GM19239 (cell line): ENCODE data around the gene TANGO2.

Experiments
- DNase-seq: peaks from one replicate; pipeline ENCODE4 v3.0.0; 2011; ENCODE audit warnings: low spot score; ENCODE audit not compliant: insufficient read length
- FAIRE-seq: peaks from 2 replicates; lab custom pipeline; 2011; peaks lifted over from hg19 to GRCh38; lab: Jason Lieb, UNC

The TANGO2 gene

GRCh38 chr22:19994851-19995610 lies 25.9 kb upstream of the TANGO2 start:
- no peak for DNase-seq
- FAIRE-seq: no peak

GRCh38 chr22:19995611-19996339 lies 25.1 kb upstream of the TANGO2 start:
- DNase-seq (no peak), FAIRE-seq (no peak)

- DNase-seq (no peak), FAIRE-seq (no peak)
Measured at GRCh38 chr22:19996694-19997384, 24.1 kb upstream of the TANGO2 start.

- FAIRE-seq: no peak
- DNase-seq: no peak
Measured at GRCh38 chr22:19997561-19998231, 23.2 kb upstream of the TANGO2 start.

DNA sequence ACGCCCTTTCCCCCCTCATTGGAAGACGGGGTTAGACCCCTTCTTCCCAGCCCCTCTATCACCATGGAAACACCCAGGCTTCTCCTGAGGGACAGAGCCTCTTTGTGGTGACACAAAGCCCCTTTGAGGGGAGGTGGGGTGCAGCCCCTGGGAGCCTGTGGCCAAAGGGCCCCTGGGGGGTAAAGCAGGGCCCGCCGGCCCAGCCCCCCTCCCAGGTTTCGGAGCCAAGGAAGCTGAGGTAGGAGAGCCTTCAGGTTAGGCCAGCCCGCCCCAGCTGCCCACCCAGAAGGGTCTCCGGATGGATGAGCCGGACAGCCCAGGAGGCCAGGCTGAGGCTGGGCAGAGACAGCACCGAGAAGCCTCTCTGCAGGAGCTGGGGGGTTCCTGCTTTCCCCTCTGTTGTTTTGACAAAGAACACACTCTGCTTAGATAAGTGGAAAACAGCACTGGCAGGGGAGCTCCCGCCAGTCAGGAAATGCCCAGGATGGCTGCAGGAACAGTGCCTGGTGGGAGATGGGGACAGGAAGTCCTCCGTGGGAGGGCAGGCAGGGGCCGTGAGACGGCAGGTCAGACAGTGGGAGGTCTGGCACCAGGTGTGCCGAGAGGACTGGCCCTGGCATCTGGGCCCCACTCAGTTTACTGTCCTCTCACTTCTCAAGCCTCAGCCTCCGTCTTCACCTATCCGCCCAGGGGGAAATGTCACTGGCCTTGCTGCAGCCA lies 22.5 kb upstream of the TANGO2 start:
- FAIRE-seq (no peak), DNase-seq (no peak)

DNA sequence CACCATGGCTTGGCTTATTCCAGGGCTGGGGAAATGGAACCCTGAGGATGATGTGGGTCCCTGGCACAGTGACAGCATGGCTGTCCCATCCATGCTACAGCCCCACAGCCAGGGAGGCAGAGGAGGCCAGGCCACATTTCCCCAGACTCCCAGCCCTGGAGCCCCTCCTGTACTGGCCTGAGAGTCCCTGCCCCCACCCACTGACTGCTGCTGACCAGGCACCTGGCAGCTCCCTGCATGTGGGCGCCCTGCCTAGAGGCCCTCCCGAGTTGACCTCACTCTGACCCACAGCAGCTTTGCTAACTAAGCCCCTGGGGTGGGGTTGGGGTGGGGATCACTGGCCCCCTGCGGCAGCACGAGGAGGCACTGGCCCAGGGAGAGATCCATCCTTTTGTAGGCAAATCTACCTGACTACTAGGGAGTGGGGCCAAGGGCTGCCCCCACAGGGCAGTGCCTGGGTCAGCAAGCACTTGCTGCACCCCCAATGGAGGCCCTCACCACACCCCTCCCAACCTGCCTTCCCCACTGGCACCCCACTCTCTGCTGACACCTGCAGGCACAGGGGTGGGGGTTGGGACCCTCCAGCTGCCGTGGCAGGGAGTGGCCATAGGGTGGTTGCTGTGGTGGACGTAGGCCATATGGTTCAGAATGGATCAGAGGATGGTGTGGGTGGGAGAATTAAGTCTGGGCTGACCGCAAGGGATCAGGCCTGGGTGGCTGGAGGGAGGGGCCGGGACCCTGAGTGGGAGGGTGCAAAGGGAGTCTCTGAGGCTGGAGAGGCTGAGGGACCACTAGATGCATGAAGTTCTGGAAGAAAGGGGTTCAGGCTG lies 21.7 kb upstream of the TANGO2 start:
- no peak for DNase-seq
- FAIRE-seq: no peak

DNA sequence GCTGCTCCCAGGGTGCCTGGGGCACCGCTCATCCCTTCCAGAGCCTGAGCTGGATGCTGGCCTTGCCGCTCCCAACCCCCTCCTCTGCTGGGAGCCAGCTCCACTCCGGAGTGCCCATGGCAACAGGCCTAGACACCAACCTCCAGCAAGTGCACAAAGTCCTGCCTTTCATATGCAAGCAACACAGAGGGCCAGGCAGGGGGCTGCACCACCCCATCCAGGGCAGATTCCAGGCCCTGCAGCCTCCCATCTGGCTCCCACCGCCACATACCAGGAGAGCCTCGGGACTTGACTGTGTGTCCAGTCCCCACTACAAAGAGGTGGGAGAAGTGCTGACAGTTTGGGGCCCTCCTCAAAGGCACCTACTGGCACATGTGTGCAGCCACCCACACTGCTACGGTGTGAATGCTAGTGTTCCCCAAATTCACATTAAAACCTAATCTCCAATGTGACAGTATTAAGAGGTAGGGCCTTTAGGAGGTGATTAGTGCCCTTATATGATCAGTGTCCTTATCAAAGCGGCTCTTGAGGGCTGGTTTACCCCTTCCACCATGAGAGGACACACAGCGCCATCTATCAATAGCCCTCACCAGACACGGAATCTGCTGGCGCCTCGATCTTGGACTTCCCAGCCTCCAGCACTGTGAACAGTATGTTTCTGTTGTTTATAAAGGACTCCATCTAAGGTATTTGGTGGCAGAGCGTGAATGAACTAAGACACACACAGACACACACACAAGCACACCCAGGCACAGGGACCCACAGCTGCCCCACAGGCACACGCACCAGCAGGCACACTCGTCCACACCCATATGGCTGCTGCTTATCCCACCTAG lies 20.4 kb upstream of the TANGO2 start:
- no peak for DNase-seq
- no peak for FAIRE-seq

DNA sequence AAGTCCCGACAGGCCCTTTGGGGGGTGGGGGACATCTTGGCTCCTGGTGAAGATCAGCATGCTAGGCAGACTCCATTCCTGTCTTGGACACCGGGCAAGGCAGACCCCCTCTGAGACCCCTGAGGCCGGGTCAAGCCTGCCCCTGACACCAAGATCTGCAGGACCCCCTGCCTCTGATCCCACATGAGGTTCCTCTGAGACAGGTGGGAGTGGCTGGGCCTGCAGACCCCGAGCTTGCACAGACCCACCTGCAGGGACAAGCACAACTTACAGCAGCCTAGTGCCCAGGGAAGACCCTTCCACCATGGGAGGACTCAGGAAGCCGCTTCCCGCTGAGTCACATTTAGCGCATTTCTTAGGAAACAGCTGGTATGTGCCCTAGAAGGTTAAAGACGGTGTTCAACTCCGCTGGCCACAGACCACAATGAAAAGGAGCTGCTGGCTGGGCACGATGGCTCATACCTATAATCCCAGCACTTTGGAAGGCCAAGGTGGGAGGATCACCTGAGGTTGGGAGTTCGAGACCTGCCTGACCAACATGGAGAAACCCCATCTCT lies 19.8 kb upstream of the TANGO2 start:
- DNase-seq (no peak), FAIRE-seq (no peak)

GRCh38 chr22:20002128-20002527 lies 18.8 kb upstream of the TANGO2 start:
- FAIRE-seq (no peak), DNase-seq (no peak)

GRCh38 chr22:20002636-20003035 lies 18.3 kb upstream of the TANGO2 start:
- DNase-seq: no peak
- FAIRE-seq: no peak

DNA sequence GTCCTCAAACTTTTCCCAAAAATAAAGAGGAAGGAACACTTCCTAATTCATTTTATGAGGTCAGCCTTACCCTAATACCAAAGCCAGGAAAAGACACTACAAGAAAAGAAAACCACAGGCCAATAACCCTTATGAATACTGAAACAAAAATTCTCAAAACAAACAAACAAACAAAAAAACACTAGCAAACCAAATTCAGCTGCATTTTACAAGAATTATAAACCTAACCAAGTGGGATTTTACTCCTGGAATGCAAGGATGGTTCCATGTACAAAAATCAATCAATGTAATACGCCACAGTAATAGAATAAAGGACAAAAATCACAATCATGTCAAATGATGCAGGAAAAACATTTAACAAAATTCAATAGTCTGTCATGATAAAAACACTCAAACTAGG lies 17.6 kb upstream of the TANGO2 start:
- no peak for FAIRE-seq
- DNase-seq: no peak

DNA sequence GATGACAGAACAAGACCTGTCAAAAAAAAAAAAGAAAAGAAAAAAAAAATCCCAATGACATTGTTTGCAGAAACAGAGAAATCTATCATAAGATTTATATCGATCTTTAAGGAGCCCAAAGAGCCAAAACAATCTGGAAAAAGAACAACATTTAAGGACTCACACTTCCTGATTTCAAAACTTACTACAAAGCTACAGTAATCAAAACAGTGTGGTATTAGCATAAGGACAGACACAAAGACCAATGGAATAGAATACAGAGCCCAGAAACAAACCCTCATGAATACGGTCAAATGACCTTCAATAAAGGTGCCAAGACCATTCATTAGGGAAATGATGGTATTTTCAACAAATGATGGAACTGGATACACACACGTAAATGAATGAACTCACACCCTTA lies 16.4 kb upstream of the TANGO2 start:
- DNase-seq: no peak
- no peak for FAIRE-seq

- FAIRE-seq (no peak), DNase-seq (no peak)
Measured at GRCh38 chr22:20008221-20008995, 12.5 kb upstream of the TANGO2 start.

- FAIRE-seq: no peak
- DNase-seq: no peak
Measured at GRCh38 chr22:20009018-20009491, 11.9 kb upstream of the TANGO2 start.

DNA sequence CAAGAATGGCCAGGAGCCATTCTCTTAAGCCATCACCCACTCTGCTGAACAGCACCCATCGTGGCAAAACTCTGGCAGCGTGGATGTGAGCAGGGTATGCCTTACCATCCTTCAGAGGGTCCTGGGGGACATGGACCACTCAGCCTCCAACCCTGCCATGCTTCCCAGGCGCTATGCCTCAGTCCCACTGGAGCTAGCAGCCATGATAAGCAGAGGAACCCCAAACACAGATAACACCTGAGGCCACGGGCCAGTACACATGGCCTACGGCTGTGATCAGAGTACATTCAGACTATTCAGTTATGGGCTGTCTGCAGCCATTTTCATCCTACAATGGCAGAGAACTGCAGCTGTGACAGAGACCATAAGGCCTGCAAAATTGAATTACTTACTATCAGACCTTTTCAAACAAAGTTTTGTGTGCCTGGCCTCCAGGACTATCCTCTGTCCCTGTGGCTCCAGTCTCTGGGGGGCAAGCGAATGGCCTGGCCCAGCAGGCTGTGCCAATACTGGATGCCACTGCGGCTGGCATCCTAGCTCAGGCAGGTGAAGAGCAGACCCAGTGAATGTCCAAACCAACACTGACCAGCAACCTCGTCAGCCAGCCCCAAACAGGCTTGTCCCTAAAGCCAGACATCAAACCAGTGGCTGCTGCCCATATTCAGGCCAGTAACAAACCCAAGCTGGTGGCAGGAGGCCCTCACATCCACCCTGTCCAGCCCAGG lies 11.2 kb upstream of the TANGO2 start:
- no peak for FAIRE-seq

DNA sequence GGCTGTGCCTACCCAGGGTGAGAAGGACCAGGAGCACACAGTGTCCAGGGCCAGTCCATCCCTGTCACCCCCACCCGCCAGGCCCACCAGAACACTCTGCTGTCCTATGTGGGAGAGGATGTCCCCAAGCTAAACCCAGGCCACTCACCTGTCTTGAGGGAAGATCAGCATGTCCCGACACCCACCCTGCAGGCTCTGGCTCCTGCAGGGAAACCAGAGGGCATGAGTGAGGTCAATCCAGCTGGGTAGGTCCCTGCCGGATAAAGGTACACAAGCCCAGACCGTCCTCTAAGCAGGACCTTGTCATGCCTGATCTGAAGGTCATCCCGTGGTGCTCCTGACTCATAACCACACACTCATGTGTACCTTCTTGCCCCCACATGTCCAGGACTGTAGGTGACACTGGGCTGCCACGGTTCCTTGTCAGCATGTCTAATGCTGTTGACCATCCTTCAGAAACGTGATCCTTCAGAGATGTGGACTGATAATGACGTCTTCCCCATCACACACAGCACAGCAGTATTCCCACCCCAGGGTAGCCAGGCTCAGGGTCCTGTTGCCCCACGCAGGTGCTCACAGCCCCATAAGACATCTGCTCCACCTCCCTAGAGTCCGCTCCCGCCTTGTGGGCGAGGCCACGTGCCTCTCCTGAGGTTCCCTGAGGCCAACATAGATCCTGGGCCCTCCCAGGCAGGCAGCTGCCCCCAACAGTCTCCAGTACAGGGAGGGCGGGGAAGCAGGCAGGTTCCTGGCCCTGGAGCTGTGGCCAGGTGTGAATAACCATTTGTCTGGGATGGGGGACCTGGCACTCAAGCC lies 10.4 kb upstream of the TANGO2 start:
- FAIRE-seq: no peak

More for the DNA sequence above, 11.2 kb upstream of the TANGO2 start:
- no peak for DNase-seq

More for the DNA sequence above, 10.4 kb upstream of the TANGO2 start:
- no peak for DNase-seq
